Hindlimb muscle (tissue), 1 donor: ENCODE data around the gene FHOD1. TPM values are rescaled to one million over a fixed set of nuclear protein-coding genes. Genes with fewer than 3 reads are reported as not detected.

ENCODE experiments used
- DNase-seq: peaks from one replicate; pipeline ENCODE4 v3.0.0-alpha.2; 2013
- polyA plus RNA-seq: library from polyadenylated mRNA; unstranded; fragments of 120-200 nt; gene quantifications from one replicate; pipeline ENCODE4 v1.2.1, GENCODE V29; 2013; ENCODE audit not compliant: insufficient read length

The FHOD1 gene
- polyA plus RNA-seq, 1 donor: 20.1 TPM

- peak; percentile 48 for DNase-seq
Measured at GRCh38 chr16:67248401-67249177, 1.3 kb upstream of the FHOD1 start, which contains the start of gene SLC9A5. Gene SLC9A5 (plus strand): TSS chr16:67248979. CDS start chr16:67249015, 36 bp downstream.

GRCh38 chr16:67248073-67248400, 756 bp upstream of the FHOD1 start:
- no peak for DNase-seq

GRCh38 chr16:67246756-67247191, 507 bp downstream of the FHOD1 start:
- no peak for DNase-seq

GRCh38 chr16:67246081-67246755, 1.1 kb downstream of the FHOD1 start:
- DNase-seq: peak; percentile 78

- no peak for DNase-seq
Measured at GRCh38 chr16:67245674-67246080, 1.6 kb downstream of the FHOD1 start.

GRCh38 chr16:67245186-67245585, 2.1 kb downstream of the FHOD1 start:
- no peak for DNase-seq

- DNase-seq: peak; percentile 32
Measured at GRCh38 chr16:67244387-67245185, 2.7 kb downstream of the FHOD1 start.

- DNase-seq: no peak
Measured at GRCh38 chr16:67243481-67243880, 3.8 kb downstream of the FHOD1 start.

- no peak for DNase-seq
Measured at GRCh38 chr16:67242138-67242730, 5.0 kb downstream of the FHOD1 start.

GRCh38 chr16:67241008-67241900, 6.0 kb downstream of the FHOD1 start:
- DNase-seq: no peak

GRCh38 chr16:67240506-67240905, 6.8 kb downstream of the FHOD1 start:
- no peak for DNase-seq

GRCh38 chr16:67238806-67239470, 8.3 kb downstream of the FHOD1 start:
- no peak for DNase-seq

- DNase-seq: no peak
Measured at GRCh38 chr16:67238278-67238575, 9.1 kb downstream of the FHOD1 start.

GRCh38 chr16:67237396-67238277, 9.6 kb downstream of the FHOD1 start:
- no peak for DNase-seq

GRCh38 chr16:67236563-67237395, 10.5 kb downstream of the FHOD1 start:
- DNase-seq: no peak

GRCh38 chr16:67235816-67236562, 11.3 kb downstream of the FHOD1 start:
- no peak for DNase-seq

GRCh38 chr16:67234180-67234597, 13.1 kb downstream of the FHOD1 start:
- DNase-seq: no peak

- no peak for DNase-seq
Measured at GRCh38 chr16:67233596-67233995, 13.7 kb downstream of the FHOD1 start.
